H1 (cell line): ENCODE measurements around the gene CEP70.

Experiments used
- CTCF ChIP-seq, 3 experiments: IDR thresholded peaks; 1 replicate in 2 of 3; 2 replicates in 1 of 3; pipeline versions ENCODE4 v1.5.1 to v1.6.1; 2011; ENCODE audit warnings: low read length in 3 of 3, mild to moderate bottlenecking in 3 of 3, inconsistent platforms in 2 of 3, low read depth in 1 of 3, moderate library complexity in 1 of 3; ENCODE audit not compliant: insufficient read depth in 1 of 3; ENCODE audit errors: control extremely low read depth in 1 of 3
- RFX5 ChIP-seq: IDR thresholded peaks from 2 replicates; pipeline ENCODE4 v1.6.1; 2011; ENCODE audit warnings: low read depth, low read length, improper control_type of control experiment, borderline replicate concordance
- TAF1 ChIP-seq: IDR thresholded peaks from 2 replicates; pipeline ENCODE4 v1.6.1; 2011; ENCODE audit warnings: mild to moderate bottlenecking, low read depth, low read length
- ZNF274 ChIP-seq: IDR thresholded peaks from 2 replicates; pipeline ENCODE4 v1.7.0; 2012; ENCODE audit warnings: low read length, borderline replicate concordance; ENCODE audit errors: extremely low read depth

DNA sequence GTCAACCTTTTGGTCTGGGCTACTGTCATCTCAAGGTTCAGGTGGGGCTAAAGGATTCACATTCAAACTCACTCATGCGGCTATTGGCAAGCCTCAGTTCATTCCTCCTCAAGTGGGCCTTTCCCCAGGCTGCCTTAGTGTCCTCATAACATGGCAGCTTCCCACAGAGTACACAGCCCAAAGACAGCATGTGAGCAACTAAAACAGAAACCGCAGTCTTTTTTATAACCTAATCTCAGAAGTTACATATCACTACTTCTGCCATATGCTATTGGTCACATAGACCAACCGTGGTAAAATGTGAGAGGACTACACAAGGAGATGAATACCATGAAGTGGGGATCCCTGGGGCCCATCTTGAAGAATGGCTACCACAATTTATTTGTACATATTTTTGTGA lies 4.5 kb upstream of the CEP70 start:
- TF ChIP-seq CTCF (IDR thresholded peaks at IDR 0.05; ENCODE audit: control extremely low read depth in 1 of 3, insufficient read depth in 1 of 3, low read depth in 1 of 3, low read length in 3 of 3), result no peak
- TF ChIP-seq RFX5, result no peak
- no peak for TF ChIP-seq TAF1
- TF ChIP-seq ZNF274, result no peak
